Keratinocyte (primary cell): ENCODE measurements around the gene ADGRL3. TPM values are rescaled to one million over a fixed set of nuclear protein-coding genes. Genes with fewer than 3 reads are reported as not detected.

Source experiments
- DNase-seq: peaks from one replicate; pipeline ENCODE4 v3.0.0-alpha.2; 2011; ENCODE audit warnings: low read depth, missing footprints, low spot score
- FAIRE-seq: peaks from 2 replicates; lab custom pipeline; 2011; peaks lifted over from hg19 to GRCh38; lab: Jason Lieb, UNC
- H2AFZ ChIP-seq: 2 replicates; pipeline ENCODE4 v1.6.0; 2012; ENCODE audit warnings: low read length, control low read depth, inconsistent platforms; ENCODE audit not compliant: control insufficient read depth
- H3K27ac ChIP-seq: 2 replicates; pipeline ENCODE4 v1.5.1; 2011; ENCODE audit warnings: low read length; ENCODE audit not compliant: control insufficient read depth, insufficient read depth
- H3K27me3 ChIP-seq: 3 replicates; pipeline ENCODE4 v1.6.0; 2011; ENCODE audit warnings: low read length; ENCODE audit not compliant: control insufficient read depth, insufficient read depth; ENCODE audit errors: extremely low read depth
- H3K36me3 ChIP-seq, 2 experiments: 2 replicates in 1 of 2; 3 replicates in 1 of 2; pipeline ENCODE4 v1.5.1; 2011; ENCODE audit warnings: low read length in 2 of 2, mild to moderate bottlenecking in 1 of 2; ENCODE audit not compliant: control insufficient read depth in 2 of 2, insufficient read depth in 2 of 2; ENCODE audit errors: extremely low read depth in 1 of 2
- H3K4me1 ChIP-seq: 3 replicates; pipeline ENCODE4 v1.5.1; 2011; ENCODE audit warnings: low read length; ENCODE audit not compliant: control insufficient read depth, insufficient read depth; ENCODE audit errors: extremely low read depth
- H3K4me2 ChIP-seq: 3 replicates; pipeline ENCODE4 v1.6.0; 2011; ENCODE audit warnings: low read depth, low read length; ENCODE audit not compliant: control insufficient read depth, insufficient read depth; ENCODE audit errors: extremely low read depth
- H3K4me3 ChIP-seq, 3 experiments: fragments of 200-600 bp in 1 of 3; sonication (generic) in 1 of 3; 2 replicates in 2 of 3; 3 replicates in 1 of 3; pipeline ENCODE4 v1.5.1; 2011 to 2016; ENCODE audit warnings: low read length in 3 of 3, mild to moderate bottlenecking in 3 of 3, control low read depth in 2 of 3, inconsistent platforms in 1 of 3, low read depth in 1 of 3, mixed read lengths in 1 of 3, mixed run types in 1 of 3, moderate library complexity in 1 of 3; ENCODE audit not compliant: control insufficient read depth in 2 of 3, insufficient read depth in 2 of 3; ENCODE audit errors: extremely low read depth in 1 of 3
- H3K79me2 ChIP-seq: 2 replicates; pipeline ENCODE4 v1.6.0; 2012; ENCODE audit warnings: low read length; ENCODE audit not compliant: control insufficient read depth, insufficient read depth
- H3K9ac ChIP-seq: 3 replicates; pipeline ENCODE4 v1.6.0; 2011; ENCODE audit warnings: low read length; ENCODE audit not compliant: control insufficient read depth, insufficient read depth; ENCODE audit errors: extremely low read depth
- H3K9me1 ChIP-seq: 3 replicates; pipeline ENCODE4 v1.6.0; 2011; ENCODE audit warnings: low read length; ENCODE audit not compliant: control insufficient read depth, insufficient read depth; ENCODE audit errors: extremely low read depth
- H3K9me3 ChIP-seq: 2 replicates; pipeline ENCODE4 v1.5.1; 2012; ENCODE audit warnings: low read depth, low read length; ENCODE audit not compliant: control insufficient read depth
- H4K20me1 ChIP-seq: 3 replicates; pipeline ENCODE4 v1.6.0; 2011; ENCODE audit warnings: low read length; ENCODE audit not compliant: control insufficient read depth, insufficient read depth; ENCODE audit errors: extremely low read depth
- EZH2 ChIP-seq: IDR thresholded peaks from one replicate; pipeline ENCODE4 v1.6.1; 2012; ENCODE audit warnings: inconsistent platforms, mild to moderate bottlenecking, low read length, moderate library complexity
- dilution Hi-C: fragments of 300-500 bp; cut with MboI; formaldehyde crosslinking; loops from one replicate; pipeline ENCODE4 v1.7.0; 2020; ENCODE audit warnings: low sequenced_read_pairs; ENCODE audit not compliant: extremely low pct_ligation_motif_present
- polyA plus RNA-seq, 5 experiments: library from polyadenylated mRNA; depleted of rRNA in 3 of 5; stranded (reverse) in 3 of 5; stranded (forward) in 1 of 5; unstranded in 1 of 5; fragments of >200 nt; gene quantifications; 1 replicate in 1 of 5; 2 replicates in 3 of 5; 3 replicates in 1 of 5; pipeline versions ENCODE4 v1.2.1 to v1.2.3, GENCODE V29; 2011 to 2012; ENCODE audit warnings: missing spikeins in 2 of 5, low read depth in 1 of 5, low replicate concordance in 1 of 5
- TF ChIP-seq, protein P1 (sequence below), 3 experiments: IDR thresholded peaks in 1 of 3; conservative IDR thresholded peaks in 1 of 3; optimal IDR thresholded peaks in 1 of 3; 2 replicates in 2 of 3; 3 replicates in 1 of 3; pipeline versions ENCODE3 to v1.5.1; 2011; ENCODE audit warnings: low read length in 3 of 3, mild to moderate bottlenecking in 3 of 3, moderate library complexity in 2 of 3, control low read depth in 1 of 3, inconsistent platforms in 1 of 3; ENCODE audit not compliant: insufficient read depth in 2 of 3; ENCODE audit errors: extremely low read depth in 1 of 3

The ADGRL3 gene
- polyA plus RNA-seq, 1 donor (not counting 4 experiments of a cell fraction or from before 2014, with no cell fraction given): 0.18 TPM

DNA sequence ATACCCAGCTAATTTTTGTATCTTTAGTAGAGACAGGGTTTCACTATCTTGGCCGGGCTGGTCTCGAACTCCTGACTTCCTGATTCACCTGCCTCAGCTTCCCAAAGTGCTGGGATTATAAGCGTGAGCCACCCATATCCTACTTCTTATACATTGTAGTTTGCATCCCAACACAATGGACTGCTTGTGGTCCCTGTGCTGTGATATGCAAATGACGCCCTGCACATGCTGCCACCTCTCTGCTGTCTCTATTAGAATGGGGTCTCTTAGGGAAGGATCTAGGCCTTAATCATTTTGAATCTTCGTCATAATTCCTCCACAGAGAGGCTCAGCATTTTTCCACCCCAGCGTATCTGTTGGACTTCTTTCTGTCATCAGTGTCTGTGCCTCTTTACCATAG, 595.9 kb downstream of the ADGRL3 start:
- Histone ChIP-seq H3K4me1 (no peaks in the 10 kb centered on the region), H3K9me3 (no peaks in the 10 kb centered on the region), H3K36me3 (no peaks in the 10 kb centered on the region), H3K4me3 (no peak overlapping the region), H3K27me3 (no peaks in the 10 kb centered on the region), H2AFZ (no peak overlapping the region), H4K20me1 (no peaks in the 10 kb centered on the region), H3K4me2 (no peak overlapping the region), H3K9me1 (no peaks in the 10 kb centered on the region), H3K79me2 (no peaks in the 10 kb centered on the region), H3K27ac (no peak overlapping the region), H3K9ac (no peak overlapping the region)
- dilution Hi-C loops: no loop called here
- FAIRE-seq: no peak
- no peak for TF ChIP-seq EZH2
- TF ChIP-seq, protein P1, sequence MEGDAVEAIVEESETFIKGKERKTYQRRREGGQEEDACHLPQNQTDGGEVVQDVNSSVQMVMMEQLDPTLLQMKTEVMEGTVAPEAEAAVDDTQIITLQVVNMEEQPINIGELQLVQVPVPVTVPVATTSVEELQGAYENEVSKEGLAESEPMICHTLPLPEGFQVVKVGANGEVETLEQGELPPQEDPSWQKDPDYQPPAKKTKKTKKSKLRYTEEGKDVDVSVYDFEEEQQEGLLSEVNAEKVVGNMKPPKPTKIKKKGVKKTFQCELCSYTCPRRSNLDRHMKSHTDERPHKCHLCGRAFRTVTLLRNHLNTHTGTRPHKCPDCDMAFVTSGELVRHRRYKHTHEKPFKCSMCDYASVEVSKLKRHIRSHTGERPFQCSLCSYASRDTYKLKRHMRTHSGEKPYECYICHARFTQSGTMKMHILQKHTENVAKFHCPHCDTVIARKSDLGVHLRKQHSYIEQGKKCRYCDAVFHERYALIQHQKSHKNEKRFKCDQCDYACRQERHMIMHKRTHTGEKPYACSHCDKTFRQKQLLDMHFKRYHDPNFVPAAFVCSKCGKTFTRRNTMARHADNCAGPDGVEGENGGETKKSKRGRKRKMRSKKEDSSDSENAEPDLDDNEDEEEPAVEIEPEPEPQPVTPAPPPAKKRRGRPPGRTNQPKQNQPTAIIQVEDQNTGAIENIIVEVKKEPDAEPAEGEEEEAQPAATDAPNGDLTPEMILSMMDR (optimal IDR thresholded peaks at IDR 0.05 in 1 of 3, IDR thresholded peaks at IDR 0.05 in 1 of 3, conservative IDR thresholded peaks at IDR 0.05 in 1 of 3; ENCODE audit: extremely low read depth in 1 of 3, insufficient read depth in 2 of 3, low read length in 3 of 3): no peak
- DNase-seq: no peak

DNA sequence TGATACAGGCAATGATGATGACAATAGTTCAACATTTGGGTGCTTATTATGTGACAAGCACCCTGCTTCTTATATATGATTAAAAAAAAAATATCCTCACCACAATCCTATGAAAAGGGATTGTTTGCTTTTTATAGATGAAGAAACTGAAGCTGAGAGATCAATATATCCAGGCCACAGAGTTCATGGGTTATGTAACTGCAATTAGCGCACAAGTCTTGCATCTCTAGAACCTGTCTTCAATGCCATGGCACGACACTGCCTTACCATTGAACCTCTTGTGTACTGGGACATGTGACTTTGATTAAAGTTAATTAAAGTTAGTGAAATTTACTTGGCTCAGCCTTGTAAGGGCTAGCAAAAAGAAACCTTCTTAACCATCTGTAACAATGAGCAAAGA, 599.7 kb downstream of the ADGRL3 start:
- Histone ChIP-seq H3K27ac (no peak overlapping the region), H3K79me2 (no peaks in the 10 kb centered on the region), H3K9me3 (no peaks in the 10 kb centered on the region), H3K4me3 (no peak overlapping the region), H2AFZ (no peak overlapping the region), H3K4me1 (no peaks in the 10 kb centered on the region), H4K20me1 (no peaks in the 10 kb centered on the region), H3K9ac (no peak overlapping the region), H3K9me1 (no peaks in the 10 kb centered on the region), H3K4me2 (no peak overlapping the region), H3K36me3 (no peaks in the 10 kb centered on the region), H3K27me3 (no peaks in the 10 kb centered on the region)
- dilution Hi-C loops: no loop called here
- no peak for FAIRE-seq
- DNase-seq: no peak
- TF ChIP-seq EZH2: no peak
- TF ChIP-seq, protein P1 (optimal IDR thresholded peaks at IDR 0.05 in 1 of 3, IDR thresholded peaks at IDR 0.05 in 1 of 3, conservative IDR thresholded peaks at IDR 0.05 in 1 of 3; ENCODE audit: extremely low read depth in 1 of 3, insufficient read depth in 2 of 3, low read length in 3 of 3): no peak
